HG02642 (cell line): ENCODE data around the gene KRT13.

Experiments used
- ATAC-seq: cut with Tn5 transposase; IDR thresholded peaks from one replicate; pipeline ENCODE4 v1.9.1; 2021; ENCODE audit warnings: mild to moderate bottlenecking; ENCODE audit not compliant: unreplicated experiment, poor library complexity

The KRT13 gene

DNA sequence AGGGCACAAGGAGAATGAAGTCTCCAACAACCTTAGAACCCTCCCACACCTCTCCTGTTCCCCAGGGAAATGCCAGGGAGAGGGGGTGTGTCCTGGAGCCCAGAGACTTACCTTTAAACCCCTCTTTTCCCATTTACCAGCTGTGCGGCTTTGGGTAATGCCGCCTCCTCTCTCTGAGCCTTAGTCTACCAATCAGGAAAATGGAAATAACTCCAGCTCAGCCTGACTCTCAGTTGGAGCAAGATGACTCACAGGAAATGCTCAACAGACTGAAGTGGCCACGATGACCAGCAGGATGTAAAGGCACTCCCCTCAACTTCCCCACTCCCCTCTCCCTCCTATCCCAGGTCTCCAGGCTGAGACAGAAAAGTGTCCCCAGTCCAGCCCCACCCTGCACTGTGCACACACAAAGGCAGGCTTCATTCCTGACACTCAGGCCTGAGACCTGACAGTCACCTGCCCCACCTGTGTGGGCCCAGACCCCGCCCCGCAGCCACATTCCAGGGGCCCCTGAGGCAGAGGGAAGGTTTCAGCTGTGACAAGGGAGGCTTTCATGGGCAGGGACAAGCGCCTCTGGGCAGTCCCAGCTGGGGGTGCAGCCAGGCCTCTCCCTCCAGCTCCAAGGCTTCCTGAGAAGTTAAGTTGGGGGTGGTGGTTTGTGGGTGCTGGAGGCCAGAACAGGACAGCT is 16.3 kb upstream of the KRT13 start:
- ATAC-seq = no peak

DNA sequence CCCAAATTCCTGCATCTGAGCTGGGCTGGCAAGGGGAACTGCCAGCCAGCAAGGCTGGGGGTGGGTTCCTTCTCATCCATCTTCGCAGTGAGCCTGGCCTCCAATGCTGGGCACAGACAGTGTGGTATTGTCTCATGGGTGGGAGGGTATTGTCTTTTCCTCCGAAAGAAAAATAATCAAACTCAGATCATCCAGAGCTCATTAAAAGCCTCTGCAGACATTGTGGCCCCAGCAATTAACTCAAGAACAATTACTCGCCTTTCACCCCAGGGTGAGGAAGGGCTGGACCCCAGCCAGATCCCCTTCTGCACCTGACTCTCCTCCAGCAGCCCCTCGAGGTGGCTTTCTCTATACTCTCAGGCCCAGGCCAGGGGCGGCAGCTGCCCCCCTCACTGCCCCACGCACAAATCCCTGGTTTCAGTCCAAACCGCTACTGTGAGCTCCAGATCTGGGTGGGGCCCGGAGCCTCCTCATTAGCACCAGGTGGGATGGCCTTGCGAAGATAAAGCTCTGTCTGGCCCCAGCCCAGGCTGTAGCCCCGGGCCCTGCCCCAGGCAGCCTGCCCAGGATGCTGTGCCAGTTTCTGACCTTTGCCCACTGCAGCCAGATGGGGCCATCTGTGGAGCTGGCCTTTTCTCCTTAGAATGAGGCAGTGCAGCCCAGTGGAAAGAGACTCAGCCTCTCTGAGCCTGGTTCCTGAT is 15.6 kb upstream of the KRT13 start:
- no peak for ATAC-seq

DNA sequence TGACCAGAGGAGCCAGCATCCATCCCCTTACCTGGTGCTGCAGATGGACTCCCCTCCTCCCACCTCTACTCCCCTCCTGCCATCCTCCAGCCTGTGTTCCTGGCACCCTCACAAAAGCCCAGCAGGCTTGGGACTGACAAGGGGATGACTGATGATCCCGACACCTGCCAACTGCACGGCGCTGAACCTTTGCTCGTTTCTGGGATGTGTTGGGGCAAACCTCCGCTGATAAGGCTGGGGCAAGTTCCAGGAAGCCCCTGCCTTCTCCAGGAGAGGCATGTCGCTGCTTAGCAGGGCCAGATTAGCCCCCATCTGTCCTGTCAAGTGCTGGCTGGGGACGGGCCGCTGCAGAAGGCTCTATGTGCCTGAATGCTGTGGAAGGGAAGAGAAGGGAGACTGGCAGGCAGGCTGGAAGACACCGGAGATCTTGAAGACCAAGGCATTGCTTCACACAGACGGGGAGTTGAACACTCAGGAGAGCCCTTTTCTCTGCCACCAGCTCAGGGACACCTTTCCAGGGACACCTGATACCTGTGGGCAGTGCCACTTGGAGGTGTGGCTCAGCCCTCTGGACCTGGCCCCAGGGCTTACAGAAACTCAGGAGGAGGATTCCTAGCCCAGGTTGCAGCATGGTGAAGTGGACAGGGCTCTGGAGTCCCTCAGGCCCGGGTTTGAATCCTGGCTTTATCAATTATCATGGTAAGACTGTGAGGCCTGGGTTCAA is 14.3 kb upstream of the KRT13 start:
- no peak for ATAC-seq

DNA sequence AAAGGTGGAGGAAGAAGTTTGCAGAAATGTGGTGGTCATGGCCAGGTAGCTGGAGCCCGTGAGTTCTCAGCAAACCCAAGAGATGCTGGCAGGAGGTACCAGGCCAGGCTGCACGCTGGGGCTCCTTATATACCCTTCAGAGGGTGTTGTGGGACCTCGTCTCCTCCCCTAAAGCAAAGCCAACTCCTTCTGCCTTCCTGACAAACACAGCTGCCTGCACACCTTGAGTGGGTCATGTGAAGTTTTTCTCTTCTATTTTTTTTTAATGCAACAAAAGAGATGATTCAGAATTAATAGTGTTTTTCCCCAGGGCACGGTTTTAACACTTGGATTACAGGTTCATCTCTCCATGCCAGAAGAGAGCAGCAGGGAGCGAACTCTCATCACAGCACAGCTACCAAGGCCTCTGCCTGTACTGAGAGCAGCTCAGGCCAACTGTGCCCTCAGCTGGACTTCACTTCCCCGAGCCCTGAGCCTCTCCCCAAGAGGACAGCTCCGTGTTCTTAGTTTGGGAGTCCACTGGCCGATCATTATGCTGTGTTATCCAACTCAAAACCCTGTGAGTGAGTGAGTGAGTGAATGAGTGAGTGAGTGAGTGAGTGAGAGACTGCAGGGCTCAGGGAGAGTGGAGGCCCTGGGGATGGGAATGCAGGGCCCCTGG is 13.5 kb upstream of the KRT13 start, which contains the start of gene KRT15:
Gene KRT15 (minus strand): TSS at position 102 of the 661 bp plus-strand sequence. CDS start 63 bp downstream, at position 39.
- no peak for ATAC-seq

DNA sequence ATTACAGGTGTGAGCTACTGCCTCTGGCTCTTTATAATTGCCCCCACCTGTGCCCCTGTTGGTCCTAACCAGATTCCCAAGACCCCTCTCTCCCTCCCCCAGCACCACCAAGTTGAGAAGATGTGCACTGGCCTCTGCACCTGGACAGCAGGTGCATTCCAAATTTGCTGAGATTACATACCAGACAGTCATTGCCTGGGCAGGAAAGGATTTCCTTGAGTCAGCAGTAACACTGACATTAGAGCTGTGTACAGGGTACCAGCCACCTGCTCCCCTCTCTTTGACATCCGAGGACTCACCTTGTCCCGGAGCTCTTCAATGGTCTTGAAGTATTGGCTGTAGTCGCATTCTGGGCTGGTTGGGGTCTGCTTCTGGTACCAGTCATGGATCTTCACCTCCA is 12.6 kb upstream of the KRT13 start:
- no peak for ATAC-seq

DNA sequence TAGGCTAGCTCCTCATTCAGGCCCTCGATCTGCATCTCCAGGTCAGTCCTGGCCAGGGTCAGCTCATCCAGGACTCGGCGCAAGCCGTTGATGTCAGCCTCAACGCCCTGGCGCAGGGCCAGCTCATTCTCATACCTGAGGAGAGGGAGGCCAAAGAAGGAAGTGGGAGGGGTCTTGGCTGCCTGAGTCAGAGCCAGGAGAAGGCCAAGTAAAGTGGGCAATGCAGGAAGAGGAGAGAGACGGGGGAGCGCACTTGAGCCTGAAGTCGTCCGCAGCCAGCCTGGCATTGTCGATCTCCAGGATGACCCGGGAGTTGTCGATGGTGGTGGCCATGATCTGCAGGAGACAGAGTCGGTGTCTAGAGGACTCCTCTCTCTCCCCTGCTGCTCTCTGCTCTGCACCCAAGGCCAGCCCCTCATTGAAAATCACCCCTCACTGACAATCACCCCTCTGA is 11.4 kb upstream of the KRT13 start:
- ATAC-seq = no peak

DNA sequence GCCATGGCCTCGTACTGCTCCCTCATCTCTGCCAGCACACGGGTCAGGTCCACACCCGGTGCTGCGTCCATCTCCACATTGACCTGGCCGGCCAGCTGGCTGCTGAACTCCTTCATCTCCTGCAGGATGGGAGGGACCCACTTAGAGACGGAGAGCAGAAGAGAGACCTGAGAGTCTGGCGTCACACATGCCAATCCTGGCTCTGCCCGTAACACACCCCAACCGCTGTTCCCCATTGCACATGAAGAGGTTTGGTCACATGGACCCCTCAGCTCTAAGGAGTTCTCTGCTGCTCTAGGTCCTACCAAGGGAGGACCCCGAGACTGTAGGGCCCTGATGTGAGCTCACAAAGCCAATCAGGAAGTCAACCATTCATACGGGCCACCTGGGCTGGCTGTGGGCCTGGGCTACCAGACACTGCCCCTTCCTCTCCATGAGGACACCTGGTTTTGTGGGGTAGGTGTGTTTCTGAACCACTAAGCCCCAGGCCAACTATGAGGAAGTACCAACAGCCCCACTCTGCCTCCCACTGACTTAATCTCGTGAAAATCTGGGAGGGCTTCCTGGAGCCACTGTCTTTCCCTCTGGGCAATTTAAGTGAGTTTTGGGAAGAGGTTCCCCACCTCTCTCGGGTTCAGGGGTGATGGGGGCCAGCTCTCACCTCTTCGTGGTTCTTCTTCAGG is 10.9 kb upstream of the KRT13 start:
- ATAC-seq = no peak

DNA sequence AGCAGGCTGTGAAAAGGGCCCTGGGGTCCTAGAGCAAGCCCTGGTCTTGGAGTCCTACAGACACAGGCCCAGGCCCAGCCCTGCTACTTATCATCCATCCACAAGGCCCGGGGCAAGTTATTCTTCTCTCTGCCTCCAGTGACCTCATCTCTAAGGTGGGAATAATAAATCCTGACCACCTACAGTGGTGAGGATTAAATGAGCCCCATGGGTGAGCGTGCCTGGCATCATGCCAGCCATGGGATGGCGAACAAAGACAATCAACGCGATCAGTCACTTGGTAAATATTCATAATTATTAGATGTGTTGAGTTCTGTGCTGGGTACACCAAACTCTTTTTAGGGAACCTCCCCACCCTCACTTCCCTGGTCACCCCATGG is 7.7 kb upstream of the KRT13 start:
- ATAC-seq = no peak

DNA sequence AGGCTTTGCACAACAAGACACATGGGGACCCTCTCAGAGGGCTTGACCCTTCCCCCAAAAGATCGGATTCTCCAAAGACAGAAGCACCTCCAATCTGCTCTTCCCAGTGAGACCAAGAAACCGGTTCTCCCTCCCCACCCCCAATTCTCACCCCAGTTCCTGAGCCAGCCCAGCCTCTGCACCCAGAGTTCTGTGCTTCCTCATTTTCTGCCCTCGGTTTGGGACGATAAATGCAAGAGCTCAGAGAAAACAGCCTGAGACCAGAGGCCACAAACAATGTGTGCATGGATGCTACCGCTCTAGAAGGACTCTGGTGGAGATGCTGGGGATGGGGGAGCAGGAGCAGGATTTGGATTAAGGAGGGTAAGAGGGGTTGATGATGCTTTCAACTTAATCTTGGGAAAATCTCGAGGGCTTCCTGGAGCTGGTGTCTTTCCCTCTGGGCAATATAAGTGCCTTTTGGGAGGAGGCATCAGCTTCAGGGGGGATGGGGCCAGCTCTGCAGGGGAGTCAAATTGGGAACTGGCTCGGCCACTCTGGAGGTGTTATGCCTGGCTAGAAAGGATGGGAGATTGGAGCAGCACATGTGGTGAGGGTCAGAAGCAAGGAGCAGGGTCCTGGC is 7.2 kb upstream of the KRT13 start:
- no peak for ATAC-seq

DNA sequence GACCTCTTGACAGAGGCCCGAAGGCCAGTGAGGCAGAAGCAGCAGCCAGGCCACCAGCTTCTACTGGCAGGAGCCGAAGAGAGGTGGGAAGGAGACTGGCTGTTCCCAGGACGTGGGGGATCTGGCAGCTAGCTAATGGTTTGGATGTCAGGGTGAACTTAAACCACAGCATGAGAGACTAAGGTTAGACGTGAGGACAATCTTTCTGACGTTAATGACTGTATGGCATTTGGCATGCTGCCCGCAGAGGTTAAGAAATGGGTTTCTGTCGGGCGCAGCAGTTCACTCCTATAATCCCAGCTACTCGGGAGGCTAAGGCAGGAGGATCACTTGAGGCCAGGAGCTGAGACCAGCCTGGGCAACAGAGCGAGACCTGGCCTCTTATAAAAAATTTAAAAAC is 6.3 kb upstream of the KRT13 start:
- no peak for ATAC-seq

DNA sequence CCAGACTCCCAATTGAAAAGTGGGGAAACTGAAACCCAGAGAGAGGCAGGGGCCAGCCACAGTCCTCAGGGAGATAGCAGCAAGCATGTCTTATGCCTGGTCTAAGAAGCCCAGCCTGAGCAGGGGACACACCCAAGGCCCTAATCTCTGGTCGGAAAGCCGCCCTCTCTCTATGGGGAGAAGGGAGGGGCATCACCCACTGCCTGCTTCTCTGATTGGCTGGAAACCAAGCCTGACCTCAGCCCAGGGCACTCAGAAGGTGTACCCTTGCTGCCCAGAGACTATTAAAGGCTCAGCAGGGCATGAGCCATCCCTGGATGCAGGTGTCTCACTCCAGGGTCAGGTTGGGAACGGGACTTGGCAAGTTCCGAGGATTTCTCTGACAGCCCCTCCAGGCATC is 5.7 kb upstream of the KRT13 start:
- no peak for ATAC-seq

DNA sequence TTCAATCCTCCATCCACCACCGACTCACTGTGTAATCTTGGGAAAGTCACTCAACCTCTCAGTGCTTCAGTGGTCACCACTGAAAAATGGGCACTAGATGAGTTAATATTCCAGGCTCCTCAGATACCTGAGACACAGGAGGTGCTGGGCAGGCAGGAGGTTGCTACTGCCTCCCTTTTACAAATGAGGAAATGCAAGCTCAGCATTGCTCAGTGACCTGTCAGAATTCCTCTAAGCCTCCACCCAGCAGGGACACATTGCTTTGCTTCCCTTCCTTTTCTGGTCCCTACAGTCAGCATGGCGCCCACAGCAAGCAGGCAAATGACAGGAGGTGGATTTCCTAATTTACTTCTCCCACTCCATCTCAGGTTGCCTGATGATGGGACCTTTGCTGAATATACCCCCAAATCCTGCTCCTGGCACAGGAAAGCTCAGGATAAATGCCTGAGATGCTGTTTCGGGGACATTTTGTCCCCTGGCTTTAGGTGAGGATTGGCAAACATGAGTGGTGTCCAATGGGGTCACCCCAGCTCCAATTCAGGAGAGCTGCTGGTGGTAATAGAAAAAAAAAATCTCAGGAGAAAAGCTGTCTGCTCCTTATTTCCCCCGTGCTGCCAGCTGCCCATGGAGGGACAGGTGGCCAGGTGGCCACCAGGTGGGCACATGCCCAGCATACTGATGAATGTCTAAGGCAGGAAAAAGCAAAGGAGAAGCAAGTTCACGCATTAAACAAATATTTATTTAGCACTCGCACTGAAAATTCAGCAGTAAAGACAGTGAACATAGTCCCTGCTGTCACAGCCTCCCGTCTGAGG is 5.0 kb upstream of the KRT13 start:
- no peak for ATAC-seq

DNA sequence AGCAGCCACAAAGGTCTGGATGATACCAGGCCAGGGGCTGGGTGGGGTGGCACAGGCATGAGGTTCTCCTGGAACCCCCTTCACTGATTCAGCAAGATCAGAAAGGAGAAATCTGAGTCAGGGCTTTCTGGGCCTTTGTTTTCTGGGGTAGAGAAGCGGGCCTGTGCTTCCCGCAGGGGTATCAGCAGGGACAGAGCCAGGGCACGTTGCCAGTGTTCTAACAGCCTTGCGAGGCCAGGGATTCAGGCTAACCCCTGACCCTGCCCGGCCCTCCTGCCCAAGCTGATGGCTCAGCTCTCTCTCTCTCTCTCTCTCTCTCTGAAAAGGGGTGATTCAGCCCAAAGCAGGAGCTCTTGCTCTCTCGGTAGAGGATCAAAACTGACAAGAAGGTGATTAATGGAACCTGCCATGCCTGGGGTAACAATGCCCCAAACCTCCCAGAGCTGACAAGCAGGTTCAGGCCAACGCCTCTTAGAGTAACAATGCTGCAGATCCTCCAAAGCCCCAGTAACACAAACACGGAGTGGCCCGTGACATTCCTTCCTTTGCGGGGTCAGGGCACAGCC is 2.0 kb upstream of the KRT13 start:
- no peak for ATAC-seq

DNA sequence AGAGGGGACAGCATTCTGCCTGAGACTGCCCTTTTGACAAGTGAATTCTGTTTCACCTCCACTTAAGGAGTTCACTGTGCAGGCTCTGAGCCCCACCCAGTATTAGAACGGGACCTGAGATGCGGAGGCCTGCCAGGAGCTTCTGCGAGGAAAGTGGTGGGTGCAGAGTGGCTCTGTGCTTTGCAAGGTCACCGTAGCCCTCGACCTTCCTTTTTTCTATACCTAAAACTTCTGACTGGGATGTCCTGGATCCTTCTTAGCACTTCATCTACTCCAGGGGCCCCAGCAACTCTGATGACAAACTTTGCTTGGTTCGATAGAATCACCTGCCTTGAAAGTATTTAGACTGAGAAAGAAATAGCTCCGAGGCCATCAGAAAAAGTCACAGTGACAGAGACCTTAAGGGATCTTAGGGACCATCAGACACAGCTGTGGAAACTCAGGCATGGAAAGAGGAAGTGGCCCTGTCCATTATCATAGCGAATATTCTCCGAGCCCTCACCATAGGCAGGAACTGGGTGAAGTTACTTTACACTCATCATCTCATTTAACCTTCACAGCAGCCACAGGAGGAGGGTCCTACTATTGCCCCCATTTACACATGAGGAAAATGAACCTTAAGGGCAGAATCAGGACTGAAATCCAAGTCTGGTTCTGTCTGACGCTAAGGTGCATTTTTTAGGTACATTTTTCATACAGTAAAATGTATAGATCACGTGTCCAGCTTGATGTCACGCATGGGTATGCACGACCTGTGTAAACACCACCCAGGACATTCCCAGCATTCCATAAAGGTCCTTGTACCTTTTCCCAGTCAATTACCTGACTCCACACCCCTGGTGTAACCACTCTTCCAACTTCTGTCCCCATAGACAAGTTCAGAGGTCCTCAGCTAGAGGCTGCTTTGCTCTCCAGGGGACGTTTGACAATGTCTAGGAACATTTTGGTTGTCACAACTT is 676 bp upstream of the KRT13 start:
- no peak for ATAC-seq

DNA sequence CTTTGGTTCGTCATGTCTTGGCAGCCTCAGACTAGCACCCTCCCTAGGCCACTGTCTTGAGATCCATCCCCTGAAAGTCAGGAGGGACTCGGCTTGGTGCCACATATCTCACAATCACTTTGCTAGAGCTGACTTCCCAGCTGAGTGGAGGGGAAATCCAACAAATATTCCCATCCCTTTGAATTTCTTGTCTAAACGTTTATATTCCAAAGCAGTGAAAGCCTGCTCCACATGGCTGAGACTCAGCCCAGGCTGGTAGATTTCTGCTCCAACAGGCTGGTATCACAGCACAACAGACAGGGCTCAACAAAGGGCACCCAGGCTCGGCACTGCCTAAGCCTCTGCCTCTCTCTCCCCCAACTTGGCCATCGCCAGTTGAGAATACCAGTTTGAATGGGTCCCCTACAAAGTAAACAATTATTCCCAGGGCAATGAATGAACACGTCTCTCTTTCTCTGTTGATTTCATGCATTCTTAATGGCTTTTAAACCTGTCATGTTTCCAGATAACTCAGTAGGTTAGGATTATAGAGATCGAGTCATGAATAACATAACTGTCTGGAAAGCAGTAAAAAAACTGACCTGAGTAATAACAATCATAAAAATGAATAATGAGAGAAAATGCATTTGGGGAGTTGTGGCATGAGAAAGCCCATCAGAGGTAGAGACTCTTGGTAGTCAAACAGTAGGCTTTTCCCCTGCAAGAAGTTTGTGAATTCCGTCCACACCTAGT is 1.0 kb downstream of the KRT13 start:
- ATAC-seq = no peak

DNA sequence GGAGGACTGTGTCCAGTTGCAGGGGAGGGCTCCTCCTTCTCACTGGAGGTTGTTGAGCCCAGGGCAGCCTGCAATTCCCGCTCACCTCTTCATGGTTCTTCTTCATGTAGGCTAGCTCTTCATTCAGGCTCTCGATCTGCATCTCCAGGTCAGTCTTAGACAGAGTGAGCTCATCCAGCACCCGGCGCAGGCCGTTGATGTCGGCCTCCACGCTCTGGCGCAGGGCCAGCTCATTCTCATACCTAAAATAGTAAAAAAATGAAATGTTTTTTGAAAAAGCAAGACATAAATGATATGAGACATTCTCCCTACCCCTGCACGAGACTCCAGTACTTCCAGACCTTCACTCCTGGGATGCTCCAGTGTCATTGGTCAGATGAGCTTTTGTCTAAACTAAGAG is 2.2 kb downstream of the KRT13 start:
- no peak for ATAC-seq
